Endothelial cell (in vitro differentiated cells): ENCODE results near the gene ZNF70. TPM values are rescaled to one million over a fixed set of nuclear protein-coding genes. Genes with fewer than 3 reads are reported as not detected.

Experiments
- DNase-seq: peaks from one replicate; pipeline ENCODE4 v3.0.0; 2021; ENCODE audit warnings: low spot score
- H3K27ac Mint-ChIP-seq: one replicate; pipeline ENCODE4 v1.8.0; 2021; ENCODE audit warnings: mixed read lengths, inconsistent platforms; ENCODE audit not compliant: unreplicated experiment
- H3K27me3 Mint-ChIP-seq: one replicate; pipeline ENCODE4 v1.8.0; 2021; ENCODE audit warnings: mild to moderate bottlenecking, moderate library complexity, mixed read lengths, inconsistent platforms; ENCODE audit not compliant: unreplicated experiment
- H3K36me3 Mint-ChIP-seq: one replicate; pipeline ENCODE4 v1.8.0; 2021; ENCODE audit warnings: mild to moderate bottlenecking, low read depth, mixed read lengths, inconsistent platforms; ENCODE audit not compliant: unreplicated experiment
- H3K4me1 Mint-ChIP-seq: one replicate; pipeline ENCODE4 v1.8.0; 2021; ENCODE audit warnings: mild to moderate bottlenecking, mixed read lengths, inconsistent platforms; ENCODE audit not compliant: unreplicated experiment
- H3K4me3 Mint-ChIP-seq: one replicate; pipeline ENCODE4 v1.8.0; 2021; ENCODE audit warnings: mild to moderate bottlenecking, mixed read lengths, inconsistent platforms; ENCODE audit not compliant: unreplicated experiment
- H3K9me3 Mint-ChIP-seq: one replicate; pipeline ENCODE4 v1.8.0; 2021; ENCODE audit warnings: mixed read lengths, inconsistent platforms; ENCODE audit not compliant: unreplicated experiment
- CTCF ChIP-seq: fragments of 200-600 bp; sonication (generic); IDR thresholded peaks from one replicate; pipeline ENCODE4 v1.5.0; 2021; ENCODE audit warnings: antibody characterized with exemption; ENCODE audit not compliant: unreplicated experiment
- total RNA-seq: library from RNA; stranded (reverse); fragmentation: NEBNext Ultra II Directional; extraction: Animal tissue kit (Norgen Biotek cat#: 25700); gene quantifications from one replicate; pipeline ENCODE4 v1.2.1, GENCODE V29; 2021; ENCODE audit not compliant: unreplicated experiment

The ZNF70 gene
- total RNA-seq, 1 donor from 2014 or later: 8.0 TPM

- Mint-ChIP-seq H3K4me3 (peak overlapping the region; percentile 34), H3K27ac (peak overlapping the region; percentile 33), H3K9me3 (no peaks in the 10 kb centered on the region), H3K27me3 (peaks cover 1% of the 10 kb centered on the region), H3K4me1 (peaks cover 19% of the 10 kb centered on the region), H3K36me3 (peaks cover 27% of the 10 kb centered on the region)
- no peak for DNase-seq
- no peak for TF ChIP-seq CTCF
Measured at GRCh38 chr22:23695571-23696325, 55.2 kb downstream of the ZNF70 start.

- DNase-seq: no peak
- Mint-ChIP-seq H3K36me3 (peaks cover 33% of the 10 kb centered on the region), H3K4me3 (no peak overlapping the region), H3K27ac (no peak overlapping the region), H3K27me3 (peaks cover 3% of the 10 kb centered on the region), H3K9me3 (no peaks in the 10 kb centered on the region), H3K4me1 (peaks cover 19% of the 10 kb centered on the region)
- no peak for TF ChIP-seq CTCF
Measured at GRCh38 chr22:23695141-23695540, 55.8 kb downstream of the ZNF70 start.

GRCh38 chr22:23693979-23694680, 56.8 kb downstream of the ZNF70 start:
- Mint-ChIP-seq H3K36me3 (peaks cover 39% of the 10 kb centered on the region), H3K9me3 (no peaks in the 10 kb centered on the region), H3K27me3 (peaks cover 3% of the 10 kb centered on the region), H3K4me1 (peaks cover 19% of the 10 kb centered on the region), H3K4me3 (no peak overlapping the region), H3K27ac (no peak overlapping the region)
- DNase-seq: no peak
- TF ChIP-seq CTCF: no peak

DNA sequence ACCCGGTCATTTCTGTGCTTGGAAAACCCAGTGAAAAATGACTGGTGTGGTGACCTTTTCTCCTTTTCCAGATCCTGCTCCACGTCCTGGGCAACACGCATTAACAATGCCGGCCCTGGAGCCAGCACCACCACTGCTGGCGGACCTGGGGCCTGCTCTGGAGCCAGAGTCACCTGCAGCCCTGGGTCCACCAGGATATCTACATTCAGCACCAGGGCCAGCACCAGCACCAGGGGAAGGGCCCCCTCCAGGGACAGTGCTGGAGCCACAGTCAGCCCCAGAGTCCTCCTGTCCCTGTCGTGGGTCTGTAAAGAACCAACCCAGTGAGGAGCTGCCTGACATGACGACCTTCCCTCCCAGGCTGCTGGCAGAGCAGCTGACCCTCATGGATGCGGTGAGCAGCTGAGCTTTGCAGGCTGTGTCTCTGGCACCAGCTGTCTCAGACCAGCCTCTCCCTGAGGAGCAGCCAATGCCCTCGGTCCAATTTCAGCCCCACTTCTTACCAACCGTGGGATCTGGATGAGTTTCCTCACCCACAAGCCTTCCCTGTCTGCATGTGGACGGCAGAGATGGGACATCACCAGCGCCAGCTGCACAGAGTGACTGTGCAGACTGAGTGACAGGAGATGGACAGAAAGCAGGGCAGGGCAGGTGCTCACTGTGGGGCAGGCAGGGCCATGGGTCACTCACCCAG, 58.2 kb downstream of the ZNF70 start:
- Mint-ChIP-seq H3K27ac (no peak overlapping the region), H3K9me3 (no peaks in the 10 kb centered on the region), H3K27me3 (peaks cover 3% of the 10 kb centered on the region), H3K4me1 (peaks cover 19% of the 10 kb centered on the region), H3K4me3 (no peak overlapping the region), H3K36me3 (peaks cover 39% of the 10 kb centered on the region)
- no peak for DNase-seq
- no peak for TF ChIP-seq CTCF
